GM23338 (cell line): Measurements from ENCODE around the gene IGSF11. TPM values are rescaled to one million over a fixed set of nuclear protein-coding genes. Genes with fewer than 3 reads are reported as not detected.

Experiments
- ATAC-seq: fragments of 200-7000 bp; cut with Tn5 transposase; 3 replicates; pipeline ENCODE4 v1.9.1; 2020
- DNase-seq: peaks from one replicate; pipeline ENCODE4 v3.0.0-alpha.2; 2015; ENCODE audit warnings: low spot score
- H2AFZ ChIP-seq: fragments of 200-600 bp; sonication (generic); 2 replicates; pipeline ENCODE4 v1.8.0; 2016; ENCODE audit warnings: antibody characterized with exemption, mild to moderate bottlenecking, moderate library complexity
- H3F3A ChIP-seq: fragments of 200-600 bp; sonication (generic); replicated peaks from 2 replicates; pipeline ENCODE4 v1.8.0; 2017; ENCODE audit warnings: antibody characterized with exemption, mixed run types, low read depth
- H3K27ac ChIP-seq: fragments of 200-600 bp; sonication (generic); 2 replicates; pipeline ENCODE4 v1.6.1; 2016; ENCODE audit warnings: low read depth
- H3K27me3 ChIP-seq: fragments of 200-600 bp; sonication (generic); 2 replicates; pipeline ENCODE4 v1.8.0; 2016; ENCODE audit warnings: mild to moderate bottlenecking, mixed run types, moderate library complexity; ENCODE audit not compliant: insufficient read depth
- H3K36me3 ChIP-seq: fragments of 200-600 bp; sonication (generic); 2 replicates; pipeline ENCODE4 v1.8.0; 2016; ENCODE audit warnings: mild to moderate bottlenecking; ENCODE audit not compliant: insufficient read depth
- H3K4me1 ChIP-seq: fragments of 200-600 bp; sonication (generic); 2 replicates; pipeline ENCODE4 v1.8.0; 2016; ENCODE audit warnings: mild to moderate bottlenecking, moderate library complexity; ENCODE audit not compliant: insufficient read depth
- H3K4me2 ChIP-seq: fragments of 200-600 bp; sonication (generic); 2 replicates; pipeline ENCODE4 v1.7.1; 2017; ENCODE audit warnings: mixed run types
- H3K4me3 ChIP-seq: fragments of 200-600 bp; sonication (generic); 2 replicates; pipeline ENCODE4 v1.6.1; 2016; ENCODE audit warnings: mixed run types
- H3K79me2 ChIP-seq: fragments of 200-600 bp; sonication (generic); replicated peaks from 2 replicates; pipeline ENCODE4 v1.8.0; 2017; ENCODE audit warnings: mild to moderate bottlenecking; ENCODE audit not compliant: insufficient read depth
- H3K9me2 ChIP-seq: fragments of 200-600 bp; sonication (generic); 2 replicates; pipeline ENCODE4 v1.8.0; 2017; ENCODE audit not compliant: insufficient read depth
- H4K20me1 ChIP-seq: fragments of 200-600 bp; sonication (generic); replicated peaks from 2 replicates; pipeline ENCODE4 v1.8.0; 2017; ENCODE audit warnings: mild to moderate bottlenecking; ENCODE audit not compliant: insufficient read depth
- H3K27ac Mint-ChIP-seq: 2 replicates; pipeline ENCODE4 v1.8.0; 2020; ENCODE audit warnings: inconsistent platforms, mild to moderate bottlenecking, moderate library complexity, mixed read lengths
- H3K27me3 Mint-ChIP-seq: 3 replicates; pipeline ENCODE4 v1.8.0; 2022; ENCODE audit warnings: low read depth, mild to moderate bottlenecking, moderate library complexity, mixed read lengths, inconsistent platforms; ENCODE audit not compliant: insufficient read depth, poor library complexity
- H3K36me3 Mint-ChIP-seq: 3 replicates; pipeline ENCODE4 v1.8.0; 2021; ENCODE audit warnings: low read depth, mild to moderate bottlenecking, inconsistent platforms, moderate library complexity, mixed read lengths
- H3K4me1 Mint-ChIP-seq: 3 replicates; pipeline ENCODE4 v1.8.0; 2020; ENCODE audit warnings: mild to moderate bottlenecking, inconsistent platforms, mixed read lengths
- H3K4me3 Mint-ChIP-seq: 3 replicates; pipeline ENCODE4 v1.8.0; 2021; ENCODE audit warnings: moderate library complexity, mild to moderate bottlenecking, inconsistent platforms, mixed read lengths
- H3K9me3 Mint-ChIP-seq: 3 replicates; pipeline ENCODE4 v1.8.0; 2020; ENCODE audit warnings: moderate library complexity, mild to moderate bottlenecking, inconsistent platforms, mixed read lengths
- ETS1 ChIP-seq: IDR thresholded peaks from 2 replicates; pipeline ENCODE4 v1.6.1; 2016; ENCODE audit warnings: antibody characterized with exemption
- ZNF331 ChIP-seq: fragments of 250-450 bp; sonication (Bioruptor Pico); IDR thresholded peaks from 2 replicates; pipeline ENCODE4 v1.5.0; 2020; ENCODE audit warnings: low read depth, mild to moderate bottlenecking, moderate library complexity
- ZNF462 ChIP-seq: fragments of 250-450 bp; sonication (Bioruptor Pico); IDR thresholded peaks from 2 replicates; pipeline ENCODE4 v1.5.0; 2020; ENCODE audit warnings: mild to moderate bottlenecking, moderate library complexity
- polyA plus RNA-seq: library from polyadenylated mRNA; unstranded; fragments of >200 nt; fragmentation: Nextera tagmentation; extraction: Ambion mirVana; gene quantifications from 2 replicates; pipeline ENCODE4 v1.2.1, GENCODE V29; 2016
- total RNA-seq: library from RNA; depleted of rRNA; stranded (reverse); fragments of >200 nt; shearing (Covaris generic); gene quantifications from 2 replicates; pipeline ENCODE4 v1.2.3, GENCODE V29; 2014

IGSF11 gene
- total and polyA plus RNA-seq, 2 experiments from 2014 or later: 0.68 to 1.8 TPM

GRCh38 chr3:118986734-118987133, 47.9 kb downstream of the IGSF11 start:
- no peak for TF ChIP-seq ZNF331 (CRISPR knock-in tag)
- Histone ChIP-seq H3K4me2 (no peak overlapping the region), H3K4me3 (no peak overlapping the region), H3K79me2 (no peaks in the 10 kb centered on the region), H3K27ac (no peak overlapping the region), H2AFZ (no peak overlapping the region; the same call in 1 of the 2 replicates), H3K36me3 (no peaks in the 10 kb centered on the region), H3K9me2 (peaks cover 6% of the 10 kb centered on the region; the same call in 1 of the 2 replicates), H3F3A (no peaks in the 10 kb centered on the region), H3K4me1 (peaks cover 52% of the 10 kb centered on the region), H3K27me3 (peaks cover 3% of the 10 kb centered on the region; the same call in 1 of the 2 replicates), H4K20me1 (no peaks in the 10 kb centered on the region)
- no peaks in the 10 kb centered on the region for H3K36me3 Mint-ChIP-seq
- no peak for DNase-seq
- peaks cover 51% of the 10 kb centered on the region for H3K4me1 Mint-ChIP-seq
- H3K27me3 Mint-ChIP-seq: peaks cover 2% of the 10 kb centered on the region
- H3K9me3 Mint-ChIP-seq: no peaks in the 10 kb centered on the region
- no peak overlapping the region for H3K27ac Mint-ChIP-seq
- ATAC-seq: no peak
- H3K4me3 Mint-ChIP-seq: no peak overlapping the region

GRCh38 chr3:118984699-118985098, 49.9 kb downstream of the IGSF11 start:
- peaks cover 2% of the 10 kb centered on the region for H3K27me3 Mint-ChIP-seq
- no peak for DNase-seq
- Histone ChIP-seq H3K27me3 (peaks cover 3% of the 10 kb centered on the region; the same call in 1 of the 2 replicates), H3F3A (no peaks in the 10 kb centered on the region), H3K4me1 (peaks cover 42% of the 10 kb centered on the region), H3K4me2 (no peak overlapping the region), H2AFZ (no peak overlapping the region), H3K27ac (no peak overlapping the region), H3K4me3 (no peak overlapping the region), H3K36me3 (no peaks in the 10 kb centered on the region), H3K9me2 (peaks cover 6% of the 10 kb centered on the region; the same call in 1 of the 2 replicates), H4K20me1 (no peaks in the 10 kb centered on the region), H3K79me2 (no peaks in the 10 kb centered on the region)
- peaks cover 40% of the 10 kb centered on the region for H3K4me1 Mint-ChIP-seq
- no peaks in the 10 kb centered on the region for H3K9me3 Mint-ChIP-seq
- no peak for ATAC-seq
- H3K27ac Mint-ChIP-seq: no peak overlapping the region
- H3K4me3 Mint-ChIP-seq: no peak overlapping the region
- TF ChIP-seq ZNF462 (CRISPR knock-in tag) (no peak), ETS1 (no peak)
- H3K36me3 Mint-ChIP-seq: no peaks in the 10 kb centered on the region
